Activated CD4-positive, alpha-beta memory T cell treated with anti-CD3 and anti-CD28 coated beads for 36 hours (primary cell): Measurements from ENCODE around the gene VCP. TPM values are rescaled to one million over a fixed set of nuclear protein-coding genes. Genes with fewer than 3 reads are reported as not detected.

ENCODE experiments used
- CTCF ChIA-PET: fragments of 350-600 bp; sonication (Branson Sonifier 250); formaldehyde crosslinking; loops from one replicate; lab custom pipeline; 2021; ENCODE audit warnings: antibody characterized with exemption, inconsistent platforms; lab: Charles Lee
- POLR2A ChIA-PET: fragments of 350-600 bp; sonication (Branson Sonifier 250); formaldehyde crosslinking; loops from one replicate; lab custom pipeline; 2021; ENCODE audit warnings: antibody characterized with exemption; lab: Charles Lee
- DNase-seq: peaks from one replicate; pipeline ENCODE4 v3.0.0-alpha.2; 2020
- H3K27ac Mint-ChIP-seq: one replicate; pipeline ENCODE4 v1.8.0; 2021; ENCODE audit warnings: mixed read lengths
- H3K27me3 Mint-ChIP-seq: one replicate; pipeline ENCODE4 v1.8.0; 2021; ENCODE audit warnings: mixed read lengths
- H3K36me3 Mint-ChIP-seq: one replicate; pipeline ENCODE4 v1.8.0; 2021; ENCODE audit warnings: mixed read lengths
- H3K4me1 Mint-ChIP-seq: one replicate; pipeline ENCODE4 v1.8.0; 2021; ENCODE audit warnings: low read depth, mixed read lengths
- H3K4me3 Mint-ChIP-seq: one replicate; pipeline ENCODE4 v1.8.0; 2021; ENCODE audit warnings: mild to moderate bottlenecking, mixed read lengths
- H3K9me3 Mint-ChIP-seq: one replicate; pipeline ENCODE4 v1.8.0; 2021; ENCODE audit warnings: mixed read lengths
- intact Hi-C: fragments of 100-400 bp; cut with micrococcal nuclease; formaldehyde crosslinking; loops from one replicate; pipeline ENCODE4 v1.15.1; 2023
- total RNA-seq, 2 experiments: library from RNA; stranded (reverse); gene quantifications; one replicate each; pipeline ENCODE4 v1.2.3, GENCODE V29; 2021

VCP gene
- total RNA-seq, 2 experiments from 2014 or later, result 283 to 292 TPM

- intact Hi-C loops, result no loop called here
- peaks cover 2% of the 10 kb centered on the region for H3K4me1 Mint-ChIP-seq
- POLR2A ChIA-PET, result no interaction called here
- no peak for DNase-seq
- no peaks in the 10 kb centered on the region for H3K27me3 Mint-ChIP-seq
- peaks cover 40% of the 10 kb centered on the region for H3K36me3 Mint-ChIP-seq
- H3K9me3 Mint-ChIP-seq, result peaks cover 15% of the 10 kb centered on the region
- no peak overlapping the region for H3K27ac Mint-ChIP-seq
- CTCF ChIA-PET, result no interaction called here
- no peak overlapping the region for H3K4me3 Mint-ChIP-seq
Measured at GRCh38 chr9:35014517-35014916, 57.9 kb downstream of the VCP start.

DNA sequence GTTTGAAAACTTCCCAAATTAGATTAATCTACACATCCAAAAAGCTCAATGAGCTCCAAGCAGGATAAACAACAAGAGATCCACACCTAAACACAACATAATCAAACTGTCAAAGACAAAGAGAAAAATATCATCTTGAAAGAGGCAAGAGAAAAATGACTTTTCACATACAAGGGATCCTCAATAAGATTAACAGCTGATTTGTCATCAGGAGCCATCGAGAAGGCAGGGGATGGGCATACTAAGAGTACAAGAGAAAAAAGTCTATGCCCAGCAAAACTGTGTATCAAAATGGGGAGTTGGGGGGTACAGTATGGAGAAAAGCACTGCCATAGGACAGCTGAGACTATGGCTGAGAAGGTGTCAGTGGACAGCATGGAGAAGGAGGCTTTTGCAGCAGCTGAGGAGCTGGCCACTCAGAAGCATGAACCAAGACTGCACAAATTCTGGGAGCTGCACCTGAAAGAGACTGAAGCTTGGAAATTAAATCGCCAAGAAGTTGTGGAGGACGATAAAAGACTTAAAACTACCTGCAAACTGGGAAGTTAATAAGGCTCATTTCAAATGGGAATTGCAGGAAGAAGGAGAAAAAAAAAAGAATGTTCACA is 62.0 kb downstream of the VCP start:
- intact Hi-C loops, result no loop called here
- DNase-seq, result no peak
- peaks cover 43% of the 10 kb centered on the region for H3K36me3 Mint-ChIP-seq
- H3K27ac Mint-ChIP-seq, result no peak overlapping the region
- ChIA-PET CTCF (interaction anchor here (0.6 to 0.7 kb wide), 2 partner anchors 39 to 360 kb away, joined by 3 read pairs; no protein-coding TSS in a partner anchor), POLR2A (no interaction called here)
- no peaks in the 10 kb centered on the region for H3K27me3 Mint-ChIP-seq
- peaks cover 15% of the 10 kb centered on the region for H3K9me3 Mint-ChIP-seq
- peaks cover 2% of the 10 kb centered on the region for H3K4me1 Mint-ChIP-seq
- no peak overlapping the region for H3K4me3 Mint-ChIP-seq

Other genes with a start within 250 kb of the VCP start
- under 1 TPM in 1 of 2 experiments, not detected in 1; 0.12 TPM for gene PHF24, start 114.3 kb downstream of the VCP start, total RNA-seq
- gene DNAJB5, start 82.9 kb downstream of the VCP start, total RNA-seq, result 10 to 100 TPM; 11.5 to 12.0 TPM
- gene FANCG, start 7.3 kb upstream of the VCP start, total RNA-seq, result 100 to 1,000 TPM; 103 to 107 TPM
- 10 to 100 TPM; 19.3 to 20.9 TPM for gene PIGO, start 24.0 kb upstream of the VCP start, total RNA-seq
- 100 to 1,000 TPM; 162 TPM for gene STOML2, start 30.5 kb upstream of the VCP start, total RNA-seq
- 1 to 10 TPM; 9.1 to 9.6 TPM for gene ATOSB, start 43.2 kb upstream of the VCP start, total RNA-seq
- 1 to 10 TPM; 3.6 to 4.6 TPM for gene UNC13B, start 89.4 kb upstream of the VCP start, total RNA-seq